ENCODE measurements around the gene MAGI2.

The MAGI2 gene

DNA sequence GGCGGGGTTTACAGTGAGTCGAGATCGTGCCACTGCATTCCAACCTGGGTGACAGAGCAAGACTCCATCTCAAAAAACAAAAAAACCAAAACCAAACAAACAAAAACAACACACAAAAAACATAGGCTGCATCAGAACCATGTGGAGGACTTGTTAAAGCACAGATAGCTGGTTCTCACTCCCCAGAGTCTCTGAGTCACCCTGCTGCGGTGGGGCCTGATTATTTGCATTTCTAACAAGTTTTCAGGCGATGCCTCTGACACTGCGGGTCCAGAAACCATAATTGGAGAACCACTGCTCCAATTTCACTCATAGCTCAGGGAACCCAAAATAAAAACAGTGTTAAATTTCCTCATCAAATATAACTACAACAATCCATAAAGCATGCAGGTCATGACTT lies 816.7 kb downstream of the MAGI2 start:
- in situ Hi-C loops (cut with HindIII; ENCODE audit: low pct_ligation_motif_present, low sequenced_read_pairs): no loop called here
- H3K4me3 ChIP-seq (ENCODE audit: low read depth, low read length): no peak overlapping the region

DNA sequence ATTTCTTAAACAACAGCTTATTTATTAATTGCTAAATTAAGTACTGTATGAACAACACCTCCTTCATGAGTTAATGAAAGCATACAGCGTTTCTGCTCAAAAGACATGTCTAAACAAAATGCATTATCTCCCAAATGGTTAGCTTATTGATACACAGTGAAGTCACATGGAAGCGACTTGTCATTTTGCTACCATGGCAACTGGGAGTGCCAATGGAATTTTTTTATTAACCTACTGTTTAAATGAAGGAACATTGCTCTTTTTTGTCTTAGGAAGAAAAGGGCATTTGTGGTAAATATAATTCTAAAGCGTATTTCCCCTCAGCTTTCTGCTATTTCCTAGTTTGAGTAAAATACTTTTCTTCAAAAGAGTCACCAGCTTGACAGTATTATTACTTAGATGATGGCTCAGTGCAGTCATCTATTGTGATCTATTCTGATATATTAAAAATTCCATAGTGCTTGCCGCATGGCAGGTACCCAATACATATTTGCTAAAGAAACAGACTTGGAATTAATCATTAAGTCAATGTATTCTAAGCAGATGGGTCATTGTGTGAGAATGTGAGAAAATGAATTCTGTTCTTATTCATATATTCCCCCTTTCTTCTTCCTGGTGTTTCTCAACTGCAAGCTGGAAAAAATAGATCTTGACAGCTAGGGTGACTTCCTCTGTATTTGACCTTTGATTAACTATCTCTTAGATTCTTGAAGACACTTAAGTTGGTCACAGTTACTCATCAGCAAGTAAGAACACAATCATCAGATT lies 818.3 kb downstream of the MAGI2 start:
- H3K36me3 ChIP-seq (replicated peaks): no peaks in the 10 kb centered on the region
- H3K27ac ChIP-seq: no peak overlapping the region
- no peak for DNase-seq
- TF ChIP-seq, protein P1, sequence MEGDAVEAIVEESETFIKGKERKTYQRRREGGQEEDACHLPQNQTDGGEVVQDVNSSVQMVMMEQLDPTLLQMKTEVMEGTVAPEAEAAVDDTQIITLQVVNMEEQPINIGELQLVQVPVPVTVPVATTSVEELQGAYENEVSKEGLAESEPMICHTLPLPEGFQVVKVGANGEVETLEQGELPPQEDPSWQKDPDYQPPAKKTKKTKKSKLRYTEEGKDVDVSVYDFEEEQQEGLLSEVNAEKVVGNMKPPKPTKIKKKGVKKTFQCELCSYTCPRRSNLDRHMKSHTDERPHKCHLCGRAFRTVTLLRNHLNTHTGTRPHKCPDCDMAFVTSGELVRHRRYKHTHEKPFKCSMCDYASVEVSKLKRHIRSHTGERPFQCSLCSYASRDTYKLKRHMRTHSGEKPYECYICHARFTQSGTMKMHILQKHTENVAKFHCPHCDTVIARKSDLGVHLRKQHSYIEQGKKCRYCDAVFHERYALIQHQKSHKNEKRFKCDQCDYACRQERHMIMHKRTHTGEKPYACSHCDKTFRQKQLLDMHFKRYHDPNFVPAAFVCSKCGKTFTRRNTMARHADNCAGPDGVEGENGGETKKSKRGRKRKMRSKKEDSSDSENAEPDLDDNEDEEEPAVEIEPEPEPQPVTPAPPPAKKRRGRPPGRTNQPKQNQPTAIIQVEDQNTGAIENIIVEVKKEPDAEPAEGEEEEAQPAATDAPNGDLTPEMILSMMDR (IDR thresholded peaks at IDR 0.05; ENCODE audit: low read depth, low read length, missing control alignments): no peak
- H3K4me3 ChIP-seq (ENCODE audit: low read depth, low read length): no peak overlapping the region
- no peaks in the 10 kb centered on the region for H3K27me3 ChIP-seq (replicated peaks)
- in situ Hi-C loops (cut with HindIII; ENCODE audit: low pct_ligation_motif_present, low sequenced_read_pairs): no loop called here

More for the DNA sequence above, 816.7 kb downstream of the MAGI2 start:
- Histone ChIP-seq H3K27me3 (replicated peaks) (no peaks in the 10 kb centered on the region), H3K27ac (no peak overlapping the region), H3K36me3 (replicated peaks) (no peaks in the 10 kb centered on the region)
- TF ChIP-seq, protein P1 (IDR thresholded peaks at IDR 0.05; ENCODE audit: low read depth, low read length, missing control alignments): no peak
- DNase-seq: no peak

DNA sequence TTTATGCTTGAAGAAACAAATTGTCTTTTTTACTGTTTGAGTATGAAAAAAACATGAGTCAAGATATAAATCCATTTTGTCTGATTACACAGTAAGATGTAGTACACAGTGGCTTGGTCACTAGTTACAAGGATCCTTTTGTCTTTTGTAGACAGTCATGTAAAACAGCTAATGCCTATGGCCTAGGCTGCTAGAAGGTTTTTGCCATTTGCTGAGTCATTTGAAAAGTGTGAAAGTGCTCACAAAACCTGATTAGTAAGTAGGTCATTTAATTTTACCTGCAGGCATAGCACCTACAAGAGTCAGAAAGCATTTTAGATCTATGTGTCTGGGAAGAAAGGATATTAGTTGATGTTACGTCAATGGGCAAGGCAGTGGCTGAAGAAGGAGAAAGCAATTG lies 819.4 kb downstream of the MAGI2 start:
- in situ Hi-C loops (cut with HindIII; ENCODE audit: low pct_ligation_motif_present, low sequenced_read_pairs): no loop called here
- H3K27ac ChIP-seq: no peak overlapping the region

DNA sequence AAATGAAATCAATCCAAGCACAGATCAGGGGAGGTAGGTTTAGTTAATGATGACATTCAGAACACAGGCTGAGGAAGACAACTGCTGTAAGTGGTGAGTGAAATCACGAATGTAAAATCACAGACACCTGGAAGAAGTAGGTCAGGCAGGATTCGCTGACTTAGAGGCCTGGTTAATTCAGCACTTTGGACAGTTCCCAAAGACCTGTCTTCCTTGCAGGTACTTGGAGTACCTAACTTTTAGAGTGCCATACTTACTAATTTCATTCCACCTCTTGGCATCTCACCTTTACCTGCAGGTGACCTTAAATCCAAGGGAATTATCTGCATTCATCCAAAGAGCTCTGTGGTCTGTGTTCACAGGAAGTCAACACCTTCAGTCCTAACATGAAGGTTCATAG lies 832.5 kb downstream of the MAGI2 start:
- no peak overlapping the region for H3K27ac ChIP-seq
- H3K4me3 ChIP-seq (ENCODE audit: low read depth, low read length): no peak overlapping the region
- no peaks in the 10 kb centered on the region for H3K27me3 ChIP-seq (replicated peaks)
- no peak for DNase-seq
- in situ Hi-C loops (cut with HindIII; ENCODE audit: low pct_ligation_motif_present, low sequenced_read_pairs): no loop called here
- TF ChIP-seq, protein P1 (IDR thresholded peaks at IDR 0.05; ENCODE audit: low read depth, low read length, missing control alignments): no peak
- no peaks in the 10 kb centered on the region for H3K36me3 ChIP-seq (replicated peaks)

More for the DNA sequence above, 819.4 kb downstream of the MAGI2 start:
- Histone ChIP-seq H3K36me3 (replicated peaks) (no peaks in the 10 kb centered on the region), H3K27me3 (replicated peaks) (no peaks in the 10 kb centered on the region), H3K4me3 (ENCODE audit: low read depth, low read length) (no peak overlapping the region)
- TF ChIP-seq, protein P1 (IDR thresholded peaks at IDR 0.05; ENCODE audit: low read depth, low read length, missing control alignments): no peak
- no peak for DNase-seq

DNA sequence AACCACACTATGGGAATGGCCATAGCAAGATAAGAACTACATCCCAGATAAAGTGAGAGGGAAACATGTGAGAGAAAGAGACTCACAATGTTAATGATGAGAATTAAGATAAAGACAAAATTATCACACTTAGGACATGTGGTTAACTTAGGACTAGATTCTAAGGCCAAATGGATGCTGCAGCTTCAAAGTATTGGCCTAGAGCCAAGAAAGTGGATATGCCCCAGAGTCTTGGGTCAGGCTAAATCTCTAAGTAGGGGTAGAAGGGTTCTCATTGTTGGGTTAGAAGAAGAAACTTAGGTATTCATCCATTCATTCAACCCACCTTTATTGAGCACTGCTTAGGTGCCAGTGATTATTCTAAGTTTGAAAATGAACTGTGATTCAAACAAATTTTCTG lies 836.9 kb downstream of the MAGI2 start:
- in situ Hi-C loops (cut with HindIII; ENCODE audit: low pct_ligation_motif_present, low sequenced_read_pairs): no loop called here
- DNase-seq: no peak
- Histone ChIP-seq H3K27me3 (replicated peaks) (no peaks in the 10 kb centered on the region), H3K4me3 (ENCODE audit: low read depth, low read length) (no peak overlapping the region), H3K36me3 (replicated peaks) (no peaks in the 10 kb centered on the region), H3K27ac (no peak overlapping the region)
- TF ChIP-seq, protein P1 (IDR thresholded peaks at IDR 0.05; ENCODE audit: low read depth, low read length, missing control alignments): no peak

DNA sequence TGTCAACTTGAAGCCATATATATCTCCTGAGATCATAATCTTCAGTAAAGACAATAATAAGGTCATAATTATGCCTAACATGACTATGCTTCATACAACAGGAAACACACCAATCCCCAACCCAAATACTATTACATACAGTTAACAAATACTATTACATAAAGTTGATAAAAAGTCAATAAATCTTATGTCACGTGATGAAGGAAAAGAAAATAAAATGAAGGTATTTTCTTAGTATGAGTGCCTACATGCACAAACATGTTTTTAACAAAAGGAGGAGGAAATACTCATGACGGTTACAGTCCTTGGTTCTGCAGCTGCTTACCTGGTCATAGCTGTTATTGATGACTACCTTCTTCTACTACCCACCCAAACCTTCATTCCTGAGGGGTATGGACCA lies 844.2 kb downstream of the MAGI2 start:
- Histone ChIP-seq H3K36me3 (replicated peaks) (no peaks in the 10 kb centered on the region), H3K27ac (no peak overlapping the region), H3K27me3 (replicated peaks) (no peaks in the 10 kb centered on the region), H3K4me3 (ENCODE audit: low read depth, low read length) (no peak overlapping the region)
- in situ Hi-C loops (cut with HindIII; ENCODE audit: low pct_ligation_motif_present, low sequenced_read_pairs): no loop called here
- TF ChIP-seq, protein P1 (IDR thresholded peaks at IDR 0.05; ENCODE audit: low read depth, low read length, missing control alignments): no peak
- DNase-seq: no peak
